Left cardiac atrium (tissue), 4 donors: ENCODE measurements around the gene NGFR. TPM values are rescaled to one million over a fixed set of nuclear protein-coding genes. Genes with fewer than 3 reads are reported as not detected.
A peak's percentile ranks its signal among the peaks of the same experiment; 100 is the strongest.

Source experiments
- ATAC-seq, 2 donors: fragments of 200-7000 bp; cut with Tn5 transposase; one replicate each; pipeline ENCODE4 v1.9.1; 2020; ENCODE audit warnings: mild to moderate bottlenecking in 2 of 2, moderate library complexity in 2 of 2
- DNase-seq: peaks from one replicate; pipeline ENCODE4 v3.0.0-alpha.2; 2020
- intact Hi-C, 2 donors: fragments of 100-400 bp; cut with DNase I; formaldehyde crosslinking; loops; one replicate each; pipeline versions ENCODE4 v1.14.1 to v1.15.1; 2022 to 2023
- total RNA-seq, 2 donors: library from RNA; stranded (reverse); fragmentation: NEBNext Ultra II Directional; extraction: Animal tissue kit (Norgen Biotek cat#: 25700); gene quantifications; one replicate each; pipeline ENCODE4 v1.2.1, GENCODE V29; 2021
- donor health status: DM: no; HTN: yes; CAD: no.
- donor health status: DM: no; HTN: yes; CAD: no; lungs with severe emphysema.
- donor health status: DM: yes; HTN: yes; CAD: no.
- donor health status: Dilated cardiomyopathy.

The NGFR gene
- total RNA-seq, 2 donors from 2014 or later = 13.7 to 31.1 TPM

GRCh38 chr17:49468811-49469385, 26.2 kb upstream of the NGFR start:
- ATAC-seq (no peak), DNase-seq (no peak)
- intact Hi-C loops = no loop called here

DNA sequence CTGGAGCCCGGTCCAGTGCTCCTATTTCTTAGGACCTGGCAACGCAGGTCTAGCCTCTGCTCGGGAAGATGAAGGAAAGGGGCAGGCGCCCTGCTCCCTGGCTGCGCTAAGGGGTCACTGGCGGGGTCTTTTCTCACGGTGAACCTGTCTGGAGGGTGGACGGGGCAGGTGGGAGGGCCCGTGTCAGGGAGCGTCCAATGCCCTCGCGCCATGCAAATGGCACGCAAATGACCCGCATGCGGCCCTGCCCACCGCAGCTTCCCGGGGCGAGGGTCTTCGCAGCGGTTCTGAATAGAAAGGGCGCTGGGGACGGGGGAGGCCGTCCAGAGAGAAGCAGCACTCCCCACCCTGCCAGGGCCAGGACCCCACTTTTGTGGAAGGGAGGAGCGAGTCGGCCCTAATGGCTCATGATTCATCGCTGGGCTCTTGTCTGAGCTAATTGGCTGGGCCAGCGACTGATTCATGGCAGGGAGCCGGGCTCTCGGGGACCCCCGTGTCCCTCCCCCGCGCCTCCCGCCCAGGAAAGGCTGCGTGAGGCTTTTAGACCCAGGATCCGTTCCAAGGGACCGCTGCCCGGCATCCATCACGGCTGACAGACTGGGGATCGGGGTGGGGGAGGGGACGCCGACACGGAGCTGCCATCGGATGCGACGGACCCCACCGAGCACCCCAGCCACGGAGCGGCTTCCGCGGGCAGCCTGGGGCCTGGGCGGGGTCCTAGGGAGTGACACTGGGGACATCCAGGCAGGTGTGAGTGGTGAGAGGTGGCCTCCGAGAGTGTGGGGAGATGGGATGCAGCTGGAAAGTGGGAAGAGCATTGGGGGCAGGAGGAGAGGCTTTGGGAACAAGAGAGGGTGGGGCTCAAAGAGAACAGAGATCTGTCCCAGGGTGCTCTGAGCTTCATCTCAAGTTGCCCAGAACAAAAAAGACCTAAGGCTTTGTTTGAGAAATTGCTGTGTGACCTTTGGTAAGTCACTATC, 25.0 kb upstream of the NGFR start:
- DNase-seq (peak; percentile 57), ATAC-seq (peak; percentile 39 to 41)
- intact Hi-C loops = no loop called here

DNA sequence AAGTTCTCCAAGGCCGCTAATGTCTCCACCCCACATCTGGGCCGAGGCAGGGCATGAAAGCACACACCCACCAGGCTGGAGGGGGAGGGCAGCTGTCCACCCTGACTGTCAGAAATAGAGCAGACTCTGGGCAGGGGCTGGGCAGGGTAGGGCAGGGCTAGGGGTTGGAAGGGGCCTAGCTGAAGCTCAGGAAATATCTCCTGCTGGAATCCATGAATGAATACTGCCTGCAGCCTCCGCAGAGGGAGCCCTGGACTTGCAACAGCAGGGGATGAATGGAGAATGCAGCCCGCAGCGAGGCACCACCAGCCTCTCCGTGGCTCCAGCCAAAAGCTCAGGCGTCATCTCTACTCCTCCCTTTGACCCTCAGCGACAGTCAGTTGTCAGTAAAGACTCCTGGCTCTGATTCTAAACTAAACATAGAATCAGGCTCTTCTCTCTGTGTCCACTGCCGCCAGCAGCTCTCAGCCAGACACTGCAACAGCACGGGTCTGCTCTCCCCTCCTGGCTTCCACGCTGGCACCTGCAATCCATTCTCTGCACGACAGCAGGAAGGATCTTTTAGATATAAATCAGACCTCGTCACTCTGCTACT, 23.9 kb upstream of the NGFR start:
- intact Hi-C loops = no loop called here
- peak; percentile 80 to 81 for ATAC-seq
- peak; percentile 63 for DNase-seq

DNA sequence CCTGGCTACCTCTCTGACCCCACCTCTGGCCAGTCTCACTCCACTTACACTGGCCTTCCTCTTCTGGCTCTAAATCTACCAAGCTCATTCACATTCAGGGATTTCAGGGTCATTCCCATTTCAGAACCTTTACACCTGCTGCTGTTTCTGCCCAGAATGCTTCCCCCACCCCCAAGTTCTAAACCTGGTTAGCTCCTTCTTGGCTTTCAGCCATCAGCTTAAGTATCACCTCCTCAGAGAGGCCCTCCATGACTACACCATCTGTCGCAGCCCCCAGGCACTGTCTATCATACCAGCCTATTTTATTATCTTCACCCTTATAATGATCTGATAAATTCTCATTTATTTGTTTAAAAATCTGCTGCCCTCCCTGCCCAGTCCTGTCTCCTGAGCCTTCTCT, 23.3 kb upstream of the NGFR start:
- ATAC-seq = no peak
- DNase-seq = no peak
- intact Hi-C loops = no loop called here

DNA sequence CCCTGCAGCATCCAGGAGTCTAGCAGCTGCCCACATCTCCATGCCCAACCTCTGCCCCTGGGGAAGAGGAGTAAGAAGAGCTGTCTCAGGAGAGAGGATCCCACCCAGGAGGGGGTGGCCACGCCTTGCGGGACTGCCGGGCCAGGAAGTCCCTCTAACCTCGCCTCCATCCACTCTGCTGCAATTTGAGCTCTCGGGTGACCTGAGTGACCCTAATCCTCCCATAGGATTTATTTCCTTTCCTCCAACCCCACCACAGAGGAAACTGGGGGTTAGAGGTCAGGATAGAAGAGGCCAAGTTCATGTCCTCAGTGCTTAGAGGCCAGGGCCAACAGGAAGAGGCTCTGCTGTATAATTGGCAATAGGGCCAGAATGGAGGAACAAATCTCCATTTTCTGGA, 22.6 kb upstream of the NGFR start:
- ATAC-seq = peak in 1 of 2 donors; percentile 10
- intact Hi-C loops = no loop called here
- DNase-seq = no peak

DNA sequence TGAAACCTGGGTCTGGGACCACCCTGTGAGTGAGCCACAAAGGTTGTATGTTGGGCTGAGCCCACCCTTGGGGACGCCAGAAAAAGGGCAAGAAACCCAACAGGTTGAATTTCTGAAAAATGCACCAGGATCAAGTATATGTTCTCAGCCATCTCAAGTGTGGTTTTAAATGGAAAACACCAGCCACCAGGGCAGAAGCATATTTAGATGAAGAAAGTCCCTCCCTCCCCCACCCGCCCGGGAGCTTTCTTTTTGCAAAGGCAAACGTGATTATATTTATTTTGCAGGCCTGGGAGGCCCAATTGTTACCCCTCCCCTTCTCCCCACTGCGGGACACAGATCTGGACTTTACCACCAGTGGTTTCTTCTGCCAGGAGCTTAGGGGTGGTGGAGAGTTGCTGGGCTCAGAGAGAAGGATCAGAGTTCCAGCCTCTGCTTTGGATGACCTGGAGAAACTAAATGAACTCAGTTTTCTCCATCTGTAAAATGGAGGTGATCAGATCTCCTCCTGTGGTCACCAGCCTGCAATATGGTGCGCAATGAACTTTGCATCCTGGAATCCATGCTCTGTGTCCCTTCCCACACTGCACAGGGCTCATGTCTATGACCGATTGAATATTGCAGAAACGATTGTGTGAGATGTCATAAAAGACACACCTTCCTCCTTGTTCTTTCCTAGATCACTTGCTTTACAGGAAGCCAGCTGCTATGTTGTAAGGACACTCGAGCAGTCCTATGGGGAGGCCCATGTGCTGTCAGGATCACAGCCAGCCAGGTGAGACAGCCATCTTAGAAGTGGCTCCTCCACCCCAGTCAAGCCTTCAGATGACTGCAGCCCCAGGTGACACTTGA, 21.0 kb upstream of the NGFR start:
- DNase-seq (no peak), ATAC-seq (no peak)
- intact Hi-C loops = no loop called here

- DNase-seq (no peak), ATAC-seq (no peak)
- intact Hi-C loops = no loop called here
These were observed 17.4 kb upstream of the NGFR start for GRCh38 chr17:49477709-49478108.

DNA sequence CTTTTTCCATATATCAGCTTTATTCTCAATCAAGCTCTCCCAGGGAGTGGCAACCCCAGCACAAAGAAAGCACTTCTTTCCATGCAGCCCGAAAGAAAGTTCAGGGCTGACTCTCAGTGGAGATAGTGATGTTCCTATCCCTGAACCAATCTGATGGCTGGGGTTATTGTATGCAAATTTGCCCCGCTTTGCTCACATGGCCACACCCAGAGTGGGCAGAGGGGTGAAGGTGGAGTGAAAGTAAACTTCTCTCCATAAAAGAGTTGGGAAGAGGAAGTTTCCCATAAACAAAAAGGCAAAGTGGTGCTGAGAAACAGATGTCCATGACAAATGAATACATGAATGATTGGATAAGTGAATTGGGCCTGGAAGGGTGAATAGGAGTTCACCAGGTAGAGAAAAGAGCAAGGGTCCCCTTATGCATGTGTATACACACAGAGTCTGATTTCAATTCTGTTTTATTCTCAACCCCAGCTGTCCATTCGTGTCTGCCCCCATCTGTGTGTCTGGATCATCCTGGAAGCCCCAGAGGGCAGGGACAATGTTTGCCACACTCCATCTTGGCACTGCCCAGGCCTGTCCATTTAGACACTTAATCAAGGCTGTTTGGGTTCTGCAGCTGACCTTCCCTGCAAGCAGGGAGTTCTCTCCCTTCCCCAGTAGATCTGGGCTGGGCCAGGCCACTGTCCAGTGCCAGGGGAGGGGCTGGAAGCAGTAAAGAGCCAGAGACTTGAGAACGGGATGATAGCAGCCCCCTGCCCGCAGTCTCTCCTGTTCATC, 14.1 kb upstream of the NGFR start:
- intact Hi-C loops = no loop called here
- ATAC-seq = no peak
- no peak for DNase-seq

GRCh38 chr17:49482144-49482817, 12.8 kb upstream of the NGFR start:
- ATAC-seq (no peak), DNase-seq (no peak)
- intact Hi-C loops = no loop called here

GRCh38 chr17:49483599-49484509, 11.2 kb upstream of the NGFR start:
- no peak for ATAC-seq
- intact Hi-C loops = no loop called here
- no peak for DNase-seq

GRCh38 chr17:49484588-49484987, 10.5 kb upstream of the NGFR start:
- ATAC-seq = no peak
- DNase-seq = no peak
- intact Hi-C loops = no loop called here

DNA sequence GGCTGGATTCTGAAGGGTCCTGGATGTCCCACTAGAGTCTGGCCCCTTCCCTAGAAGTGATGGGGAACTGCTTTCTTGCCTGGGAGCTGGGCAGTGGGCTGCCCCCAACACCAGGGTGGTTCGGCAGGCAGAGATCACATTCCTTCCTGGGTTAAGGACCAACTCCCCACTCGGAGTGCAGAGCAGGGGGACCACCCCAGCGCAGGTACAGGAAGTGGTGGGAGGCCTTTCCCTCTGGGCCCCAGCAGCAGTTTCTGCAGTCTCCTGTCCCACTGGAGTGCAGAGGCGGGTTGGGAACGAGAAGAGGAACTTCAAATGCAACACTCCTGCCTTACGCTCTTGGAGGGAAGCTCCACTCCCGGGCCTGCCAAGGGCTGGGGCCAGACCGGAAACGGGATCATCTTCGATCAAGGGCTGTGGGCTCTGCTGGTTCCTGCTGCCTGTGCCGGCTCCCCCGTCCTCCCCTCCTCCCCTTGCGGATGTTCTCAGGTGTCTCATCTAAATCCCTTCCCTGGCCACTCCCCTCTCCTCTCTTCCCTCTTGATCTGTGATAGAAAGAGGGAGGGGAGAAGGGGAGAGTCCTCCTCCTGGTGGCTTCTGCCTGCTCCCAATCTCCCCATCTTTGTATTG, 9.0 kb upstream of the NGFR start:
- peak in 1 of 2 donors; percentile 28 for ATAC-seq
- DNase-seq = no peak
- intact Hi-C loops = no loop called here

DNA sequence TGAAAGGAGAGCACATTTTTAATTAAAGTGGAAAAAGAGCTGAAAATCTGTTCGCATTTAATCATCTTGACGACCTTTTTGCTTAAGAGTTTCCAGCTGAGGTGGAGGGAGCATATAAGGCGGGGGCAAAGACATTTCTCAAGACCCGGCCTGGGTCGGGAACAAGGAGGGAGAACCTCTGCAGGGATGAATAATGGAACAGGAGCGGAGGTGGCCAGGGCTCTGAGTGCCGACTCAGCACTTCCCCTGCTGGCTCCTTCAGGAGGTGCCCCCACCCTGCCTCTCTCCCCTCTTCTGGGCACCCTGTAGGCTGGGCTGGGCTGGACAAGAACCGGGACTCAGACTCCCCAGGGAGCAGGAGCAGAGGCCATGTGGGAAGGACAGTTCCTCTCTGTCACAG, 7.9 kb upstream of the NGFR start:
- intact Hi-C loops = no loop called here
- ATAC-seq (no peak), DNase-seq (no peak)

- intact Hi-C loops = no loop called here
- DNase-seq (no peak), ATAC-seq (peak in 1 of 2 donors; percentile 42)
These were observed 6.5 kb upstream of the NGFR start for GRCh38 chr17:49488612-49489011.

- intact Hi-C loops = no loop called here
- ATAC-seq (no peak), DNase-seq (no peak)
These were observed 5.7 kb upstream of the NGFR start for GRCh38 chr17:49489348-49489747.

- intact Hi-C loops = no loop called here
- DNase-seq (no peak), ATAC-seq (no peak)
These were observed 4.8 kb upstream of the NGFR start for GRCh38 chr17:49490276-49490675.
